ENCODE measurements around the gene CCER1.
"Not testable (repeated sequence)": the region's sequence is repeated elsewhere in the genome, so short reads cannot be mapped to it uniquely, and the experiment has no call there.

CCER1 gene, protein sequence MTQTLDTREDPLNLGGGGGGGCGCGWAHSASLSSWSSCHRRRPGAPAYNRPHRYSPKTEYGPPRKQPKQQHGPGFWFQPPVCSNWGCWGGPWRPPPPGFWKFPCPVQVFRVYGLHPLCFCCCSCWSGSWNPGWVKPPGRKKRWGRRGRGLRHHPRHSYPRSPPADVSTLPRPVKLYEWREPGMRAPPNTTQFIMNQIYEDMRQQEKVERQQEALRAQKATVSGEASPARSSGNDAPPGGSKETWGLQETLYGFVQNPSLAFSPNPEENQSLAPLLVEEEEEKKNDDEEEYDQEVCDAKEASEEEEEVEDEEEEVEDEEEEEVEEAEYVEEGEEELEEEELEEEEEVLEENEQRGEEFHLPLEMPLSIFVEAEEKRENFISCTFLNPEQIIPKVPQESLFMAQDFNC

GRCh38 chr12:90954921-90955320, at the start of gene CCER1:
TSS of gene CCER1 (minus strand) at chr12:90955176. CDS start at chr12:90954742, 434 bp downstream.
- DNase-seq (ENCODE audit: low spot score) = no peak

DNA sequence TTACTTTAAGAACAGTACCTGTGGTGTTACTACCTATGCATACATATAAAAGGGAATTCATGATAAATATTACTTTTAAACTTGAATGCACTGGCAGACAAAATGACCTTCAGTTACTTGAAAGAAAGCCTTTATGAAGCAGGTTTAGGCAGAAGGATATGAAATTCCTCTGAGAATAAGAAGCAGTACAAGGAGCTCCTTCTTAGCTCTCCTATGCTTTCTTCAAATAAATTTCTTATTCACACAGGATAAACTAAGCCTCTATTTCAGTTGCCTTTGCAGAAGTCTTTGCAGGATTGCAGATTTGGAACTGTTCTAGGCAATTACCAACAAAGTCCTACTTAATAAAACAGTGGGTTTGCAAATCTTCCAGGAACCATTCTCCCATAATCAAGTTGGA, 48.8 kb upstream of the CCER1 start:
- no peak for DNase-seq (ENCODE audit: low spot score)

GRCh38 chr12:91001306-91001705, 46.3 kb upstream of the CCER1 start:
- DNase-seq (ENCODE audit: low spot score) = no peak

DNA sequence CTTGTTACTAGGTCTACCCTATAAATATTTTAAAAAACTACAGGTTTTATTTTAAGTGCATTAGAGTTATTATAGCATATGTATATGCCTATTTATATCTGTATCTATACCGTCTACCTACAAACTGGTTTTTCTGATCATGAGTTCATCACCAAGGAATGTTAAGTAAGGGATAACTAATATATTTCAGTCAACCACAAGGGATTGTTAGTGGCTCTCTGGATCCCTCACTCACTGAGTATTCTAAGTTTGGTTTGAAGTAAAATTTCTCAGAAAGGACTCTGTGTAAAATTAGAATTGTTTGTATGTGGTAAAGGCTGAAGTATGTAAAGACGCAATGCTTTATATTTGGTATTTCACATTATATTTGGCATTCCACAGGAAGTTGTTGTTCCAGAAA, 45.0 kb upstream of the CCER1 start:
- no peak for DNase-seq (ENCODE audit: low spot score)

GRCh38 chr12:90999527-90999926, 44.6 kb upstream of the CCER1 start:
- DNase-seq (ENCODE audit: low spot score) = no peak

- no peak for DNase-seq (ENCODE audit: low spot score)
These were observed 40.0 kb upstream of the CCER1 start for GRCh38 chr12:90995010-90995409.

DNA sequence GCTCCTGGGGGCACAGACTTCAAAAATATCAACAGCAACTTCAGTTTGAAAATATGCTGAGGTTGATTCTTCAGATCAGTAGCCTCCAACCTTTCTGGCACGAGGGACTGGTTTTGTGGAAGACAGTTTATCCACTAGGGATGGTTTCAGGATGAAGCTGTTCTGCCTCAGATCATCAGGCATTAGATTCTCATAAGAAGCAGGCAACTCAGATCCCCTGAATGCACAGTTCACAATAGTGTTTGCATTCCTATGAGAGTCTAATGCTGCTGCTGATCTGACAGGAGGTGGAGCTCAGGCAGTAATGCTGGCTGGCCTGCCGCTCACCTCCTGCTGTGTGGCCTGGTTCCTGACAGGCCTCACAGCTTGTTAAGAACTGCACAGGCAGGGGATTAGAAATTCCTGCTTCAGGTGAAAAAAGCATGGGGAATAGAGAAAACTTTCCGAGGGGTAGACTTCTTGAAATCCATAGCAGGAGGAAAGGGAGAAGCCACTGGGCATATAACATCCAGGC, 37.0 kb upstream of the CCER1 start:
- DNase-seq (ENCODE audit: low spot score) = no peak

DNA sequence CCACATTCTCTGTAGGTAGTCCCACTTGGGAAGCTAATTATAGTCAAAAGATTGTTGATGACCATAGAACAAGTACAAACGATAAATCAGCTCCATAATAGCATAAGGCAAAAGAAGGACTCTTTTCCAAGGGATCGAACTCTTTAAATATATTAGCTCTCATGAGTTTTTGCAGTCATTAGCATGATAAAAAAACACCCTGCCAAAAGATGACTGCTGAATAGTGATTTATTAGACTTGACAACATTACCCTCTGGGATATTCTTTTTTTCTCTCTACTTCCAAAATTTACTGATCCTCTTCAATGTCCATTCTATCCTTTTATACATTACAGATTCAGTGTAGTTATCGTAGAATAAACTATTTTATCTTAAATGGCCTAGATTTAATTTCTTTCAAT, 35.6 kb upstream of the CCER1 start:
- DNase-seq (ENCODE audit: low spot score) = no peak

DNA sequence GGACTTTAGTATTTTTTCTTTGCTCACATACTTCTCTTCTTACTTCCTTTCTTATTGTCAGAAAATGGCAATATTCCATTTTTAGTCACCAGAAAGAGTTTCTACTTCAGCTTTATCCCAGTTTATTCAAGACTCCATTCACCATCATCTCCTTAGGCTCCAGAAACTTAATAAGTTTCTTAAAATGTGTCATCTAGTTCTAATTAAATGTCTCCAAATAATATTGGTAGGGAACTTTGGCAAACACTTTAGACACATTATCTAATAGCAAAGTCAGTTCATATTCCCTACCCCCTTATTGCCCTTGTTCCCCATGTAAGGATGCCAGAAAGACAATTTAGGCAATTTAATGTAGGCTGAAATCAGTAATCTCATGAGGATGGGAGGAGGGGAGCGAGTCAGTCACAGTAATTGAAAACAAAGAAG, 34.7 kb upstream of the CCER1 start:
- no peak for DNase-seq (ENCODE audit: low spot score)

- no peak for DNase-seq (ENCODE audit: low spot score)
These were observed 32.5 kb upstream of the CCER1 start for GRCh38 chr12:90987520-90987919.

DNA sequence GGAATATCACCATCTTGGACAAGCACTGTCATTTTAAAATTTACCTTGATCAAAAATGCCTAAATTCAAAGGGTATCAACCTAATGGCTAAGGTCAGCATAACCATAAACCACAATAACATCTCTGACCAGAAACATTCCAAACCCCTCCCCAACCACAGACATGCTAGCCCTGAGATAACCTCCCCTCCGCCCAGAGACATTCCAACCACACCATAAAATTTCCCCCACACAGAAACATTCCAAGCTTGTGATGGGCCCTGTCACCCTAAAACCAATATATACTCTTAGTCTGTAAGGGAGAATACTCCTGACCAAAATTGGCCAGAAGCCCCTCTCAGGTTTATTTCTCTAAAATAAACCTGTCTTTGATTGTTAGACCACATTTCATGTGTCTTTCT, 32.1 kb upstream of the CCER1 start:
- DNase-seq (ENCODE audit: low spot score) = no peak

GRCh38 chr12:90985331-90985730, 30.4 kb upstream of the CCER1 start:
- DNase-seq (ENCODE audit: low spot score) = not testable (repeated sequence)

DNA sequence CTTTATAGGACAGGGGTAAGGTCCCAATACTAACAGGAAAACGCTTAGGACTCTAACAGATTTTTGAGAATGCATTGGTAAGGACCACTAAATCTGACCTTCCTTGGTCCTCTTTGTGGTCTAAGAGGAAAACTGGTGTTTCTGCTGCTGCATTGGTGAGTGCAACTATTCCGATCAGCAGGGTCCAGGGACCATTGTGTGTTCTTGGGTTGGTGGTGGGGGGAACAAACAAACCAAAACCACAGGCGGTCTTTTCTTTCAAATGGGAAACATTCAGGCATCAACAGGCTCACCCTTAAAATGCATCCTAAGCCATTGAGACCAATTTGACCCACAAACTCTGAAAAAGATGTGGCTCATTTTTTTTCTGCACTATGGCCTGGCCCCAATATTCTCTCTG, 29.1 kb upstream of the CCER1 start:
- no peak for DNase-seq (ENCODE audit: low spot score)

DNA sequence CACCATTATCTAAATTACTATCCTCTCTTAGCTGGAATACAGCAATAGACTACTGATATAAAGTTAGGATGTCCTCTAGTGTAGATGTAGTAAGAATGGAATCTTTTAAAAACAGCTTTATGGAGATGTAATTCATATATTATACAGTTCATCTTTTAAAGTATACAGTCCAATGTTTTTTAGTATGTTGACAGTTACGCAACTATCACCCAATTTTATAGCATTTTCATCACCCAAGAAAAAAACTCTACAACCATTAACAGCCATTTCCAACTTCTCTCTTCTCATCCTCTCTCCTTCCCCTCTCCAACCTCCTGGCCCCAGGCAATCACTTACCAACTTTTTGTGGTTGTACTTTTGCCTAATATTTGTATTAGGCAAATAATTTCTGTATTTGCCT, 27.2 kb upstream of the CCER1 start:
- no peak for DNase-seq (ENCODE audit: low spot score)

DNA sequence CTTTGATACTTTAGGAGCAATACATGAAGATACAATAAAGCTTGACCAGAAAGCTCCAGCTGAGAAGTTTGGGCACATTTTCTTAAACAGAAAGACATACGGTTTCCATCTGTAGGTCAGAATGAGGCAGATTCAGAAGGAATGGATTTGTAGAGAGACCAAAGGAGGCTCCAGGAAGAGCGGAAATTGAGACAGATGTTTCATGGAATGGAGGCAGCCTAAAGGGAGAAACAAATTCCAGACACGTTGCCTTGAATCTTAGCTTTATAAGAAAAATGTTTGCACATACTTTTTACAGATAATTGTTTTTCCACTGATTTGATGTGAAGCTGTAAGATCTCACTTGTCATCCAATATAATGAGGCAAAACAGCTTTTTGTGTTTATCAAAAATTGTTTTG, 25.0 kb upstream of the CCER1 start:
- DNase-seq (ENCODE audit: low spot score) = peak; percentile 44

DNA sequence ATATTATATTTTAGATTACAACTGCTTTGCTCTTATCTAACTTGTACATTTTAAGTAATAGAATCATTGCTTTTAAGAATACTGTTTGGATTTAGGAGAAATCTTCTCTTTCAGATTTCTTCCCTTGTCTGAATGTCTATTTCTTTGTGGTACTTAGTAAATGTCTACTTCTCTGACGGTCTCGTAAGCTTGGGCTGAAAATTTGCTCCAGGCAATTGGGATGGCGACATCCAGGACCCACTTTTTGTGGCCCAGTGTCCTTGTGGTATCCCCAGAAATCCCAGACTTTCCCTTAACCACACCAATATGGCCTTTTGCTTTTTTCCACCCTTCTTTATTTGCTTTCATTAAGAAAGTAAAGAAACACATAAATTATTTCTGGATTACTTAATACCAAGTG, 24.0 kb upstream of the CCER1 start:
- DNase-seq (ENCODE audit: low spot score) = no peak

DNA sequence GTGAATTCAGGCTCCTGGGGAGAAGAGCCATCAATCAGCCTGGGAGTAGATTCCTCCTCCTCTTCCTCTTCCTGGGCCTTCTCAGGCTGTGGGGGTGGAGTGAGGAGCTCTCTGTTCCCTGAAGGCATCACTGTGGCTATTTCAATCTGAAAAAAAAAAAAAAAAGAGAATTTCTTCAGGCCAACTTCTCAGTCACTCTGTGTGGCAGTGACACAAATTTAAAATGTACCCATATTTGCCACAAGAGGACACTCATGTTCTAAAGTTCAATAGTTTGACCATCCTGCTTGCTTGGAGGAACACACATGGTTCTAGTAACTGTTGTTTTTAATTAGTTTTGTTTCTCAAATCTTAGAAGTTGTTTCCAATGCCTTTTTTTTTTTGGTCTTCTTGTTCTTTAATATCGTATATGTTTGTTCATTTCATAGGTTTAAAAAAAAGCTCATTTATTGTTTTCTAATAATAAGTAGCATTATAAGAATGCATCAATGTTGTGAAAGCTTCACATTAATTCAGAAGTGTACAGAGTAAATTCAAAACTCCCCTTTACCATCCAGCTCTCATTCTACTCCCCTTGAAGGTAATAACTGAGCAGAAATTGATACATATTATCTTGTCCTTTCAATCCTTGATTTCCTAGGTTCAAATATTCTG, 23.3 kb upstream of the CCER1 start:
- peak; percentile 70 for DNase-seq (ENCODE audit: low spot score)

GRCh38 chr12:90977224-90977623, 22.2 kb upstream of the CCER1 start:
- peak; percentile 14 for DNase-seq (ENCODE audit: low spot score)

DNA sequence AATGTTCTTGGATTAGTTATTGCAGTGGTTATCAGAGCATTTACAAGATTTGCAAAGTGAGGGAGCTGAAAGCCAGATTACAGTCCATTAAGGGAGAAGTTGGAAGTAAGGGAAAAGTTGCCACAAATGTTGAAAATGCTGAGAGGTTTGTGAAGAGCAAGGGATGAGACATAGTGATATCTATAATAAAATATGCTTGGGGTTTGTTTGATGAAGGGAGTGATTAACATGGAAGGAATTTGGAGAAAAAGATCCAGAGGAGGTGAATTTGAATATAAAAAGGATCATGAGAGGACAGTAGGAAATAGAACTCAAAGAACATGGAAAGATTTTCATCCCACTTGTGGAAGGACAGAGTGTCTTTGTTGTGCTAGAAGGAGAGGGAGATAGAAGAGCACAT, 19.3 kb upstream of the CCER1 start:
- peak; percentile 48 for DNase-seq (ENCODE audit: low spot score)

GRCh38 chr12:90972226-90972625, 17.2 kb upstream of the CCER1 start:
- no peak for DNase-seq (ENCODE audit: low spot score)

DNA sequence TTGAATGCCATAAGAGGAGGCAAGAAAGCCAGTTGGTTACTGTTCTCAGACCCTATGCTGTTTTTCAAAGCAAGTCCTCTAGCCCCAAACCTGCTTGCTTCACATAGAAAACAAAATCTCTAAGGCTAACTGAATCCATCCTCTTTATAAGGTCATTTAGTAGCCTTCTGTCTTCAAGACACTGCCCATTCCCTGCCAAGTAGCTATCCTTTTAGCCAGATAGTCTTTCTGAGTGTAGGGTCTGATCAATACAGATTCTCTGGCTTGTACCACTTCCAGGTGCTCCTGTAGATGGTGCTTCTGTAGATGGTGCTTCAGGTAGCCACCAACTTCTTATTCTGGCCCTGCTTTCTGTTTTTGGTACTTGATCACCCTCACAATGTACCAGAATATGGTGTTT, 15.9 kb upstream of the CCER1 start:
- no peak for DNase-seq (ENCODE audit: low spot score)

- DNase-seq (ENCODE audit: low spot score) = no peak
These were observed 15.5 kb upstream of the CCER1 start for GRCh38 chr12:90970471-90970870.

DNA sequence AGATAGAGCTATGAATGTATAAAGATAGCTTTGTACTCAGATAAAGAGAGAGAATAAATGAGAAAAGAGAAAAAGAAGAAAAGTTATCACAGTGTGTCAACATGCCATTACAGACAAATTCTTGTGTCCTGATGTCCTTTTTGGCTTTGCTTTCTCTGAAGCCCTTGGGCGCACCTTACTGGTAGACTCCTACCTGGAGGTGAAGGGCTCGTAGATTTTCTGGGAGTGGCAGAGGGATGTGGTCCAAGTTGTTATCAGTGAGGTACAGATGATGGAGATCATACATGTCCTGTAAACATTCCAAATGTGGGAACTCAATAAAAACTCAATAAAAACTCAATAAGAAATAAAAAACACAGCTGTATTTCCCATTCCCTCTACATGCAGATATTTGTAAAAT, 14.9 kb upstream of the CCER1 start:
- DNase-seq (ENCODE audit: low spot score) = no peak

DNA sequence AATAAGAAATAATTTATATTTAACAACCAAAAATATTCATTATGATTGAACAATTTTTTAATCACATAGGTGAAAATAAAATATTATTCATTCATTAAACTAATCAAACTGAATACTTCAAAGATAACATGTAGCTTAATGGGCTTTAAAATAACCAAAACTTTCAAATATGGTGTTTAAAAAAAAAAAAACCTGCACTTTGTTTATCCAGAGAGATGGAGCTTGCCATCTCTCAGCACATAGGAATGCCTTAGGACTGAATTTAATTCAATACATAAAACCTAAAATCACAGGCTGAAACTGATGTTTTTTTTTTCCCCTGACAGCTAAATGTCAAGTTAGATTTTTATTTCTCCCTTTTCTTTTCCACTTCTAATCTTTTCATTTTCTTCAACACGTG, 14.4 kb upstream of the CCER1 start:
- no peak for DNase-seq (ENCODE audit: low spot score)

Data from AG20443 (cell line).